Stomach (tissue), 9 donors: ENCODE results near the gene PITPNC1. TPM values are rescaled to one million over a fixed set of nuclear protein-coding genes. Genes with fewer than 3 reads are reported as not detected.

Source experiments
- DNase-seq, 2 donors: peaks; one replicate each; pipeline versions ENCODE4 v3.0.0 to v3.0.0-alpha.2; 2013 to 2019
- H3K27ac ChIP-seq, 5 donors: fragments of 200-600 bp in 4 of 5; sonication (generic) in 4 of 5; one replicate each; pipeline ENCODE4 v1.5.1; 2013 to 2019; ENCODE audit warnings: mild to moderate bottlenecking in 1 of 5, moderate library complexity in 1 of 5
- H3K27me3 ChIP-seq, 3 donors: fragments of 200-600 bp; sonication (generic); one replicate each; pipeline ENCODE4 v1.5.1; 2017 to 2019; ENCODE audit warnings: mixed run types in 1 of 3
- H3K36me3 ChIP-seq, 4 donors: fragments of 200-600 bp; sonication (generic); 1 replicate in 3 of 4; 2 replicates in 1 of 4; pipeline ENCODE4 v1.5.1; 2016 to 2019
- H3K4me1 ChIP-seq, 4 donors: fragments of 200-600 bp; sonication (generic); one replicate each; pipeline ENCODE4 v1.5.1; 2016 to 2019
- H3K4me3 ChIP-seq, 4 donors: fragments of 200-600 bp; sonication (generic) in 3 of 4; one replicate each; pipeline ENCODE4 v1.5.1; 2016 to 2019; ENCODE audit warnings: mild to moderate bottlenecking in 1 of 4
- H3K9me3 ChIP-seq, 4 donors: fragments of 200-600 bp; sonication (generic); one replicate each; pipeline ENCODE4 v1.5.1; 2016 to 2019
- CTCF ChIP-seq, 7 experiments: fragments of 450-650 bp in 4 of 7; fragments of 200-600 bp in 3 of 7; sonication (generic) in 3 of 7; IDR thresholded peaks; one replicate each; pipeline ENCODE4 v1.5.1; 2016 to 2019; ENCODE audit warnings: antibody characterized with exemption in 7 of 7, control low read depth in 2 of 7, mild to moderate bottlenecking in 1 of 7
- EP300 ChIP-seq: sonication (generic); formaldehyde crosslinking; IDR thresholded peaks from one replicate; pipeline ENCODE4 v1.6.1; 2017; ENCODE audit warnings: antibody characterized with exemption
- POLR2A ChIP-seq, 4 donors: fragments of 450-650 bp; IDR thresholded peaks; one replicate each; pipeline ENCODE4 v1.6.1; 2016; ENCODE audit warnings: antibody characterized with exemption in 4 of 4, control low read depth in 2 of 4, mild to moderate bottlenecking in 1 of 4, moderate library complexity in 1 of 4
- POLR2AphosphoS5 ChIP-seq, 3 donors: sonication (generic); formaldehyde crosslinking; IDR thresholded peaks; one replicate each; pipeline ENCODE4 v1.6.1; 2016; ENCODE audit warnings: antibody characterized with exemption in 3 of 3
- WGBS, 5 donors: extraction: QIAGEN DNeasy Blood & Tissue Kit in 3 of 5; methylation state at CpG; one replicate each; pipeline versions ENCODE4 v1.1.5 to v1.1.7; 2013 to 2018; 5-methylcytosine and 5-hydroxymethylcytosine counted together
- intact Hi-C: fragments of 100-400 bp; cut with DNase I; formaldehyde crosslinking; loops from one replicate; pipeline ENCODE4 v1.15.1; 2023; ENCODE audit warnings: low total_unique reads
- polyA plus RNA-seq, 3 donors: library from polyadenylated mRNA; stranded (reverse); fragments of 200-250 nt; gene quantifications; one replicate each; pipeline ENCODE4 v1.2.3, GENCODE V29; 2013
- small RNA-seq, 4 donors: library from RNA; depleted of rRNA; stranded (forward); fragments of <200 nt; gene quantifications; one replicate each; pipeline ENCODE3, GENCODE V24; 2016
- total RNA-seq, 5 donors: library from RNA; depleted of rRNA; stranded (reverse); fragments of >200 nt; gene quantifications; one replicate each; pipeline versions ENCODE4 v1.1.0 to v1.2.3, GENCODE V29; 2014 to 2016
- donor health status: healthy with polysubstance abuse.
- donor health status: Bipolar disorder and iron deficiency.
- donor health status: healthy.

PITPNC1 gene
- total and polyA plus RNA-seq, 8 donors = 2.3 to 25.3 (median 14.4) TPM

GRCh38 chr17:67737145-67737544, 360.1 kb downstream of the PITPNC1 start:
- intact Hi-C loops = no loop called here
- Histone ChIP-seq H3K36me3 (peaks cover 76 to 99% (median 96%) of the 10 kb centered on the region in 4 donors), H3K4me1 (no peaks in the 10 kb centered on the region), H3K27ac (no peak overlapping the region), H3K27me3 (no peaks in the 10 kb centered on the region), H3K9me3 (no peaks in the 10 kb centered on the region), H3K4me3 (no peak overlapping the region)
- 86 to 93% (median 91%) methylated on average over 8 of the region's 8 CpGs for WGBS, 5 donors
- TF ChIP-seq CTCF (IDR thresholded peaks at IDR 0.05) = no peak
- TF ChIP-seq POLR2A (IDR thresholded peaks at IDR 0.05) = no peak
- TF ChIP-seq POLR2AphosphoS5 (IDR thresholded peaks at IDR 0.05) = no peak
- TF ChIP-seq EP300 = no peak
- DNase-seq = no peak

- 77 to 87% (median 84%) methylated on average over 2 of the region's 2 CpGs for WGBS, 5 donors
Observed at GRCh38 chr17:67742025-67742424, 364.9 kb downstream of the PITPNC1 start.

More at GRCh38 chr17:67742025-67742424, 364.9 kb downstream of the PITPNC1 start:
- Histone ChIP-seq H3K36me3 (peaks cover 57 to 100% (median 98%) of the 10 kb centered on the region in 4 donors), H3K4me1 (peaks cover 0 to 7% (median 2%) of the 10 kb centered on the region in 4 donors), H3K27me3 (no peaks in the 10 kb centered on the region), H3K27ac (no peak overlapping the region), H3K9me3 (no peaks in the 10 kb centered on the region), H3K4me3 (no peak overlapping the region)
- TF ChIP-seq CTCF (IDR thresholded peaks at IDR 0.05) (no peak), POLR2AphosphoS5 (IDR thresholded peaks at IDR 0.05) (no peak), EP300 (no peak), POLR2A (IDR thresholded peaks at IDR 0.05) (no peak)
- DNase-seq = no peak
- intact Hi-C loops = no loop called here

Small RNAs within 50 kb of the gene (small RNA-seq; reads per million reads assigned to genes)
- gene MIR548AA2 = 0 reads per million in 4 donors
- gene MIR548D2 = 0 reads per million in 4 donors
- gene RF00019 = 0 reads per million in 4 donors
- 0 to 0.10 (median 0) reads per million in 4 donors for gene RN7SL756P
- 1.6 to 4.9 (median 4.0) reads per million in 4 donors for gene SNORA38B

Other genes with a start within 250 kb of the PITPNC1 start
- 100 to 1,000 TPM in 2 of 5 donors, 10 to 100 TPM in 3; 14.2 to 218 (median 72.4) TPM for gene HELZ, start 132.1 kb upstream of the PITPNC1 start, total RNA-seq
- 1 to 10 TPM; 2.1 to 2.4 (median 2.3) TPM for gene HELZ, start 132.1 kb upstream of the PITPNC1 start, polyA plus RNA-seq
- gene PSMD12, start 10.7 kb upstream of the PITPNC1 start, total RNA-seq = 10 to 100 TPM in 4 of 5 donors, 1 to 10 TPM in 1; 4.9 to 44.6 (median 17.9) TPM
- gene PSMD12, start 10.7 kb upstream of the PITPNC1 start, polyA plus RNA-seq = 10 to 100 TPM; 14.6 to 19.4 (median 16.9) TPM